NCI-H1048 (cell line): ENCODE data around the gene SMAD4.
"Not testable (repeated sequence)": the region's sequence is repeated elsewhere in the genome, so short reads cannot be mapped to it uniquely, and the experiment has no call there.

Source experiments
- DNase-seq: peaks from one replicate; lab custom pipeline; 2025; lab: John Stamatoyannopoulos, UW

Gene SMAD4

GRCh38 chr18:51029694-51030536, at the start of gene SMAD4:
TSS of gene SMAD4 (plus strand) at chr18:51030213. CDS start at chr18:51047047, 16,834 bp downstream.
- DNase-seq: peak; percentile 93

- no peak for DNase-seq
Measured at GRCh38 chr18:50981381-50981780, 48.6 kb upstream of the SMAD4 start.

GRCh38 chr18:50982086-50982801, 47.8 kb upstream of the SMAD4 start:
- no peak for DNase-seq

- no peak for DNase-seq
Measured at GRCh38 chr18:50982802-50983179, 47.2 kb upstream of the SMAD4 start.

GRCh38 chr18:50986360-50987087, 43.5 kb upstream of the SMAD4 start:
- no peak for DNase-seq

GRCh38 chr18:50987261-50987660, 42.8 kb upstream of the SMAD4 start:
- DNase-seq: no peak

- no peak for DNase-seq
Measured at GRCh38 chr18:50989711-50990110, 40.3 kb upstream of the SMAD4 start.

GRCh38 chr18:50992351-50992762, 37.7 kb upstream of the SMAD4 start:
- DNase-seq: no peak

- DNase-seq: no peak
Measured at GRCh38 chr18:50994031-50994430, 36.0 kb upstream of the SMAD4 start.

GRCh38 chr18:51003174-51003573, 26.8 kb upstream of the SMAD4 start:
- DNase-seq: not testable (repeated sequence)

GRCh38 chr18:51006061-51006818, 23.8 kb upstream of the SMAD4 start:
- no peak for DNase-seq

- no peak for DNase-seq
Measured at GRCh38 chr18:51006948-51007789, 22.8 kb upstream of the SMAD4 start.

GRCh38 chr18:51007790-51008139, 22.2 kb upstream of the SMAD4 start:
- no peak for DNase-seq

GRCh38 chr18:51009072-51009471, 20.9 kb upstream of the SMAD4 start:
- no peak for DNase-seq

- DNase-seq: no peak
Measured at GRCh38 chr18:51010218-51010617, 19.8 kb upstream of the SMAD4 start.

GRCh38 chr18:51011709-51012108, 18.3 kb upstream of the SMAD4 start:
- DNase-seq: no peak

GRCh38 chr18:51012441-51012840, 17.6 kb upstream of the SMAD4 start:
- no peak for DNase-seq

- DNase-seq: no peak
Measured at GRCh38 chr18:51013259-51013658, 16.8 kb upstream of the SMAD4 start.

GRCh38 chr18:51017140-51017879, 12.7 kb upstream of the SMAD4 start:
- no peak for DNase-seq

- no peak for DNase-seq
Measured at GRCh38 chr18:51020536-51020935, 9.5 kb upstream of the SMAD4 start.
